Activated CD8-positive, alpha-beta T cell treated with anti-CD3 and anti-CD28 coated beads for 36 hours (primary cell): ENCODE data around the gene ASS1. TPM values are rescaled to one million over a fixed set of nuclear protein-coding genes. Genes with fewer than 3 reads are reported as not detected.

ENCODE experiments used
- ATAC-seq: fragments of 200-7000 bp; cut with Tn5 transposase; one replicate; pipeline ENCODE4 v1.10.0; 2021; ENCODE audit warnings: mild to moderate bottlenecking, moderate library complexity
- CTCF ChIA-PET: fragments of 350-600 bp; sonication (Branson Sonifier 250); formaldehyde crosslinking; loops from one replicate; lab custom pipeline; 2021; ENCODE audit warnings: antibody characterized with exemption; lab: Charles Lee
- POLR2A ChIA-PET: fragments of 350-600 bp; sonication (Branson Sonifier 250); formaldehyde crosslinking; loops from one replicate; lab custom pipeline; 2021; ENCODE audit warnings: antibody characterized with exemption; lab: Charles Lee
- DNase-seq: peaks from one replicate; pipeline ENCODE4 v3.0.0-alpha.2; 2020
- H3K27ac Mint-ChIP-seq: one replicate; pipeline ENCODE4 v1.8.0; 2021; ENCODE audit warnings: mild to moderate bottlenecking, mixed read lengths
- H3K27me3 Mint-ChIP-seq: one replicate; pipeline ENCODE4 v1.8.0; 2021; ENCODE audit warnings: mixed read lengths
- H3K36me3 Mint-ChIP-seq: one replicate; pipeline ENCODE4 v1.8.0; 2021; ENCODE audit warnings: low read depth, mixed read lengths
- H3K4me1 Mint-ChIP-seq: one replicate; pipeline ENCODE4 v1.8.0; 2021; ENCODE audit warnings: low read depth, mixed read lengths
- H3K4me3 Mint-ChIP-seq: one replicate; pipeline ENCODE4 v1.8.0; 2021; ENCODE audit warnings: mild to moderate bottlenecking, moderate library complexity, mixed read lengths
- H3K9me3 Mint-ChIP-seq: one replicate; pipeline ENCODE4 v1.8.0; 2021; ENCODE audit warnings: mixed read lengths
- CTCF ChIP-seq: fragments of 200-600 bp; IDR thresholded peaks from one replicate; pipeline ENCODE4 v1.8.0; 2022; ENCODE audit warnings: antibody characterized with exemption, mild to moderate bottlenecking
- intact Hi-C: fragments of 100-400 bp; cut with micrococcal nuclease; formaldehyde crosslinking; loops from one replicate; pipeline ENCODE4 v1.10.0; 2022
- total RNA-seq, 2 experiments: library from RNA; stranded (reverse); gene quantifications; one replicate each; pipeline ENCODE4 v1.2.3, GENCODE V29; 2021

Gene ASS1
- total RNA-seq, 2 experiments from 2014 or later = 9.8 to 11.5 TPM

- Mint-ChIP-seq H3K27ac (no peak overlapping the region), H3K36me3 (no peaks in the 10 kb centered on the region), H3K27me3 (peaks cover 2% of the 10 kb centered on the region), H3K9me3 (no peaks in the 10 kb centered on the region), H3K4me3 (no peak overlapping the region), H3K4me1 (no peaks in the 10 kb centered on the region)
- CTCF ChIA-PET = no interaction called here
- no peak for ATAC-seq
- intact Hi-C loops = no loop called here
- no peak for DNase-seq
- POLR2A ChIA-PET = no interaction called here
- no peak for TF ChIP-seq CTCF
Measured at GRCh38 chr9:130411566-130411915, 33.2 kb upstream of the ASS1 start.

GRCh38 chr9:130414081-130414731 is 30.6 kb upstream of the ASS1 start:
- TF ChIP-seq CTCF = no peak
- DNase-seq (no peak), ATAC-seq (no peak)
- no peaks in the 10 kb centered on the region for H3K4me1 Mint-ChIP-seq
- H3K4me3 Mint-ChIP-seq = no peak overlapping the region
- H3K36me3 Mint-ChIP-seq = no peaks in the 10 kb centered on the region
- H3K9me3 Mint-ChIP-seq = no peaks in the 10 kb centered on the region
- H3K27me3 Mint-ChIP-seq = peaks cover 2% of the 10 kb centered on the region
- intact Hi-C loops = no loop called here
- ChIA-PET POLR2A (no interaction called here), CTCF (no interaction called here)
- H3K27ac Mint-ChIP-seq = no peak overlapping the region

- ATAC-seq (no peak), DNase-seq (no peak)
- ChIA-PET CTCF (no interaction called here), POLR2A (no interaction called here)
- H3K4me1 Mint-ChIP-seq = no peaks in the 10 kb centered on the region
- no peaks in the 10 kb centered on the region for H3K36me3 Mint-ChIP-seq
- H3K4me3 Mint-ChIP-seq = no peak overlapping the region
- no peak for TF ChIP-seq CTCF
- intact Hi-C loops = no loop called here
- H3K9me3 Mint-ChIP-seq = no peaks in the 10 kb centered on the region
- peaks cover 2% of the 10 kb centered on the region for H3K27me3 Mint-ChIP-seq
- no peak overlapping the region for H3K27ac Mint-ChIP-seq
Measured at GRCh38 chr9:130414910-130415746, 29.6 kb upstream of the ASS1 start.

GRCh38 chr9:130417602-130418001 is 27.2 kb upstream of the ASS1 start:
- H3K4me1 Mint-ChIP-seq = no peaks in the 10 kb centered on the region
- POLR2A ChIA-PET = no interaction called here
- H3K4me3 Mint-ChIP-seq = no peak overlapping the region
- no peaks in the 10 kb centered on the region for H3K36me3 Mint-ChIP-seq
- H3K27me3 Mint-ChIP-seq = peaks cover 2% of the 10 kb centered on the region
- no peak overlapping the region for H3K27ac Mint-ChIP-seq
- no peak for ATAC-seq
- H3K9me3 Mint-ChIP-seq = no peaks in the 10 kb centered on the region
- TF ChIP-seq CTCF = no peak
- DNase-seq = no peak
- intact Hi-C loops = no loop called here
- CTCF ChIA-PET = no interaction called here

- intact Hi-C loops = no loop called here
Measured at GRCh38 chr9:130418776-130419175, 26.0 kb upstream of the ASS1 start.

More at GRCh38 chr9:130418776-130419175, 26.0 kb upstream of the ASS1 start:
- H3K4me1 Mint-ChIP-seq = no peaks in the 10 kb centered on the region
- DNase-seq = no peak
- H3K27me3 Mint-ChIP-seq = peaks cover 2% of the 10 kb centered on the region
- ChIA-PET POLR2A (no interaction called here), CTCF (no interaction called here)
- no peak for ATAC-seq
- TF ChIP-seq CTCF = no peak
- H3K4me3 Mint-ChIP-seq = no peak overlapping the region
- H3K27ac Mint-ChIP-seq = no peak overlapping the region
- no peaks in the 10 kb centered on the region for H3K36me3 Mint-ChIP-seq
- no peaks in the 10 kb centered on the region for H3K9me3 Mint-ChIP-seq
